Progenitor cell of endocrine pancreas (in vitro differentiated cells): Measurements from ENCODE around the gene TMEM52. TPM values are rescaled to one million over a fixed set of nuclear protein-coding genes. Genes with fewer than 3 reads are reported as not detected.

Source experiments
- DNase-seq: peaks from one replicate; pipeline ENCODE4 v3.0.0; 2021; ENCODE audit warnings: low spot score; ENCODE audit not compliant: unreplicated experiment
- H3K27ac Mint-ChIP-seq: 2 replicates; pipeline ENCODE4 v1.8.0; 2021; ENCODE audit warnings: mild to moderate bottlenecking, moderate library complexity, mixed read lengths
- H3K27me3 Mint-ChIP-seq: 2 replicates; pipeline ENCODE4 v1.8.0; 2021; ENCODE audit warnings: mixed read lengths
- H3K36me3 Mint-ChIP-seq: 2 replicates; pipeline ENCODE4 v1.8.0; 2022; ENCODE audit warnings: mixed read lengths; ENCODE audit not compliant: insufficient read depth
- H3K4me1 Mint-ChIP-seq: 2 replicates; pipeline ENCODE4 v1.8.0; 2021; ENCODE audit warnings: low read depth, mixed read lengths
- H3K4me3 Mint-ChIP-seq: 2 replicates; pipeline ENCODE4 v1.8.0; 2021; ENCODE audit warnings: low read depth, mild to moderate bottlenecking, moderate library complexity, mixed read lengths
- H3K9me3 Mint-ChIP-seq: 2 replicates; pipeline ENCODE4 v1.8.0; 2021; ENCODE audit warnings: low read depth, mixed read lengths
- long read RNA-seq: library from polyadenylated mRNA; unstranded; transcript quantifications from one replicate; pipeline ENCODE4 v2.0.0, GENCODE V29; 2020
- total RNA-seq: library from RNA; stranded (reverse); gene quantifications from 2 replicates; pipeline ENCODE4 v1.2.1, GENCODE V29; 2021
- TF ChIP-seq, protein P1 (sequence below): fragments of 200-600 bp; sonication (generic); IDR thresholded peaks from one replicate; pipeline ENCODE4 v1.5.0; 2021; ENCODE audit warnings: antibody characterized with exemption, mild to moderate bottlenecking; ENCODE audit not compliant: unreplicated experiment

Gene TMEM52
- total RNA-seq = 1.8 and 1.9 TPM in 2 replicates
- long read RNA-seq = 0 reads

DNA sequence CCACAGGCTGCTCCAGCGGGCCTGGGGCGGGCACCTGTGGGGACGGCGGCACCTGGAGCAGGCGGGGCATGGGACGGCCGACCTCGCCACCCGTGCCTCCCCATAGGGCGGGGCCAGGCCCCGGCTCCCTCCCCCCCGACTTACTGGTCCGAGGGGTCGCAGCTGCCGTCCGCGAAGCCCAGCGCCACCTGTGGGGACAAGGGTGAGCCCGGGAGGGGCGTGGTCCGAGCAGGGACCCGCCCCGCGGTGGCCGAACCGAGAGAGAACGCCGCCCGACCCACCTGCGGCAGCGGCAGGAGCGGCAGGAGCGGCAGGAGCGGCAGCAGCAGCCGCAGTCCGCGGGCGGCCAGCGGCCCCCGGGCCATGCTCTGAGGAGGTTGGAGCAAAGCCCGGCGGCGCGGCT is at the start of gene TMEM52:
TSS of gene TMEM52 (minus strand) at position 379 of the 403 bp plus-strand sequence. CDS start at position 365, 14 bp downstream.
- TF ChIP-seq, protein P1, sequence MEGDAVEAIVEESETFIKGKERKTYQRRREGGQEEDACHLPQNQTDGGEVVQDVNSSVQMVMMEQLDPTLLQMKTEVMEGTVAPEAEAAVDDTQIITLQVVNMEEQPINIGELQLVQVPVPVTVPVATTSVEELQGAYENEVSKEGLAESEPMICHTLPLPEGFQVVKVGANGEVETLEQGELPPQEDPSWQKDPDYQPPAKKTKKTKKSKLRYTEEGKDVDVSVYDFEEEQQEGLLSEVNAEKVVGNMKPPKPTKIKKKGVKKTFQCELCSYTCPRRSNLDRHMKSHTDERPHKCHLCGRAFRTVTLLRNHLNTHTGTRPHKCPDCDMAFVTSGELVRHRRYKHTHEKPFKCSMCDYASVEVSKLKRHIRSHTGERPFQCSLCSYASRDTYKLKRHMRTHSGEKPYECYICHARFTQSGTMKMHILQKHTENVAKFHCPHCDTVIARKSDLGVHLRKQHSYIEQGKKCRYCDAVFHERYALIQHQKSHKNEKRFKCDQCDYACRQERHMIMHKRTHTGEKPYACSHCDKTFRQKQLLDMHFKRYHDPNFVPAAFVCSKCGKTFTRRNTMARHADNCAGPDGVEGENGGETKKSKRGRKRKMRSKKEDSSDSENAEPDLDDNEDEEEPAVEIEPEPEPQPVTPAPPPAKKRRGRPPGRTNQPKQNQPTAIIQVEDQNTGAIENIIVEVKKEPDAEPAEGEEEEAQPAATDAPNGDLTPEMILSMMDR = no peak
- no peak for DNase-seq
- no peak within 1 kb of the TSS for H3K27ac Mint-ChIP-seq
- H3K4me1 Mint-ChIP-seq = no peaks in the 10 kb centered on the region
- H3K36me3 Mint-ChIP-seq = no peaks in the 10 kb centered on the region
- peak within 1 kb of the TSS; percentile 53 for H3K4me3 Mint-ChIP-seq
- peaks cover 19% of the 10 kb centered on the region for H3K27me3 Mint-ChIP-seq
- H3K9me3 Mint-ChIP-seq = no peaks in the 10 kb centered on the region

DNA sequence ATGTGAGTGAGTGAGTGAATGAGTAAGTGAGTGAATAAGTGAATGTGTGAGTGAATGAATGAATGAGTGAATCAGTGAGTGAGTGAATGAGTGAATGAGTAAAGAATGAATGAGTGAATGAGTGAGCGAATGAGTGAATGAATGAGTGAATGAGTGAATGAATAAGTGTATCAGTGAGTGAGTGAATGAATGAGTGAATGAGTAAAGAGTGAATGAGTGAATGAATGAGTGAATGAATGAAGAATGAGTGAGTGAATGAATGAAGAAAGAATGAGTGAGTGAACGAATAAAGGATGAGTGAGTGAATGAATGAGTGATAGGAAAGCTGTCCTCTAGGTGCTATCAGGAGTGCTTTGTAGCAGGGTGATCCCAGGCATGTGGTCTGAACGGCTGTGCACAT is 48.8 kb upstream of the TMEM52 start:
- Mint-ChIP-seq H3K27ac (no peak overlapping the region), H3K36me3 (no peaks in the 10 kb centered on the region), H3K9me3 (no peaks in the 10 kb centered on the region), H3K4me3 (no peak overlapping the region), H3K27me3 (peaks cover 8% of the 10 kb centered on the region), H3K4me1 (no peaks in the 10 kb centered on the region)
- TF ChIP-seq, protein P1 = no peak
- DNase-seq = no peak

DNA sequence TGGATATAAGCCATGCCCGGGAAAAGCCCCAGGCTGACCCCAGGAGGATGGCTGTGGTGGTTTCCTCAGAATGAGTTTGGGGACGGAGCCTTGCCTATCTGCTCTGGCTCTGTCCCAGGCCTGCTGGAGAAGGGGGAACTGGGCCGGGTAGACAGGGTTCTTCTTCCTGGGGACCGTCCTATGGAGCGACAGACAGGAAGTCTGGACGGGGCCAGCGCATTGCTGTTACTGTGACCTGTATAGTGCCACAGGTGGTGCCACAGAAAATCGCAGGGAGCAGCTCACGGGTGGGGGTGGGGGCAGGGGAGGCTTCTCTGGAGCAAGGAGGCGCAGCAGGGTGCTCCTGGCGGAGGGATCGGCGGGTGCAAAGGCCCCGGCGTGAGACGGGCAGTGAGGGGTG is 48.1 kb upstream of the TMEM52 start:
- Mint-ChIP-seq H3K9me3 (no peaks in the 10 kb centered on the region), H3K36me3 (no peaks in the 10 kb centered on the region), H3K27me3 (peaks cover 11% of the 10 kb centered on the region), H3K4me1 (no peaks in the 10 kb centered on the region), H3K4me3 (no peak overlapping the region), H3K27ac (no peak overlapping the region)
- TF ChIP-seq, protein P1 = no peak
- no peak for DNase-seq

DNA sequence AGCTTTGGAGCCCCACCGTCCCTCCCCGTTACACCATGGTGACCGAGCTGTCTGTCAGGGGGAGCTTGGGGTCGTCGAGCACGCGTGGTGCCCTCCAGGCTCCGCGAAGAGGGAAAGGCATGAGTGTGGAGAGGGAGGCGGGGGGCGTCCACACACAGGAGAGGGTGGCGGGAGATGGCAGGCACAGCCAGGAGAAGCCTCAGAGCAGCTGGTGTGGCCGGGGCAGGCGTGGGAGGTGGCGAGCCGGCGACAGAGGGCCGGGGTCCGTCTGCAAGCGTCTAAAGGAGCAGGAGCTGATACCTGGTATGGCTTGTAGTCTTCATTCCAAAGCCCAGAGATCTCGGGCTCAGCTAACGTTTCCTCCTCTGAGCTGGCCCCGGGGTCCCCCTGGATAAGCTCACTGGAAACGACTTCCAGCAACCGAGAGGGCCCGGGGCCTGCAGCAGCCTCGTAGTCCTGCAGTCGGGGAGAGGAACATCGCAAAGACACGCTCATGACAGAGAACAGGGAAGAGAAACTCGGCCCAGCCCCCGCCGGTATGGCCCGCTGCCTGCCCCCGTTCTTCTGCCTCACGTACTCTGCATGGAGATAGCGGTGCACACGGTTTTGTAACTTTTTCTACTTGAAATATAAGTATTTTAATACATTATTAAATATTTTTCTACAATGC is 47.1 kb upstream of the TMEM52 start:
- no peak overlapping the region for H3K4me3 Mint-ChIP-seq
- TF ChIP-seq, protein P1 = no peak
- H3K4me1 Mint-ChIP-seq = peaks cover 1% of the 10 kb centered on the region
- no peak for DNase-seq
- H3K27ac Mint-ChIP-seq = no peak overlapping the region
- H3K9me3 Mint-ChIP-seq = no peaks in the 10 kb centered on the region
- peaks cover 18% of the 10 kb centered on the region for H3K27me3 Mint-ChIP-seq
- no peaks in the 10 kb centered on the region for H3K36me3 Mint-ChIP-seq

DNA sequence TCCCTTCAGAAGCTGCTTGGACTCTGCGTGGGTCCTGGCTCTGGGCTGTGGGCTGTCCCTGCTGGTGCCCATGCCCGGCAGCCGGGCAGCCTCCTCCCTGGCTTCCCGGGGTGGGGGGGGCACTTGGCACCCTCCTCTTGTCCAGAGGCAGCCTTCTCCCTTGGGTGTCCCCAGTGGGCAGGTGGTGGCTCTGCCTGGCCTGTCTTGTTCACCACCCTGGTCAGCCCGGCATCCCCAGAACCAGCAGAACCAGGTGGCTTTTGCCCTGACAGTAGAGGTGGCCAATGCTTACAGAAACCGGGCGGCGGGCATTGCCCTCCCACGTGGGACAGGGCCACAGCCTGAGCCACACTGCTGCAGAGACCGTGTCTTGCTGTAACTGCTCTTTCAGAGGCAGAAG is 46.5 kb upstream of the TMEM52 start:
- Mint-ChIP-seq H3K27me3 (peaks cover 25% of the 10 kb centered on the region), H3K4me1 (peaks cover 1% of the 10 kb centered on the region), H3K9me3 (no peaks in the 10 kb centered on the region), H3K4me3 (no peak overlapping the region), H3K27ac (no peak overlapping the region), H3K36me3 (no peaks in the 10 kb centered on the region)
- TF ChIP-seq, protein P1 = no peak
- no peak for DNase-seq
